H7 (cell line): Measurements from ENCODE around the gene PPP4R2. TPM values are rescaled to one million over a fixed set of nuclear protein-coding genes. Genes with fewer than 3 reads are reported as not detected.

ENCODE experiments used
- DNase-seq: peaks from one replicate; pipeline ENCODE4 v3.0.0; 2012
- H3K27me3 ChIP-seq: 2 replicates; pipeline ENCODE4 v1.6.0; 2011; ENCODE audit warnings: mild to moderate bottlenecking, low read length; ENCODE audit not compliant: control insufficient read depth, insufficient read depth
- H3K36me3 ChIP-seq: replicated peaks from 2 replicates; pipeline ENCODE4 v1.5.1; 2011; ENCODE audit warnings: low read length; ENCODE audit not compliant: control insufficient read depth, insufficient read depth
- H3K4me3 ChIP-seq: 2 replicates; pipeline ENCODE4 v1.5.1; 2011; ENCODE audit warnings: low read depth, mild to moderate bottlenecking, control low read depth, low read length, moderate library complexity; ENCODE audit not compliant: insufficient read depth
- total RNA-seq: library from RNA; depleted of rRNA; stranded (reverse); fragments of >200 nt; shearing (Covaris generic); gene quantifications from 2 replicates; pipeline ENCODE4 v1.2.3, GENCODE V29; 2014

Gene PPP4R2
- total RNA-seq, 1 experiment from 2014 or later = 54.1 TPM

DNA sequence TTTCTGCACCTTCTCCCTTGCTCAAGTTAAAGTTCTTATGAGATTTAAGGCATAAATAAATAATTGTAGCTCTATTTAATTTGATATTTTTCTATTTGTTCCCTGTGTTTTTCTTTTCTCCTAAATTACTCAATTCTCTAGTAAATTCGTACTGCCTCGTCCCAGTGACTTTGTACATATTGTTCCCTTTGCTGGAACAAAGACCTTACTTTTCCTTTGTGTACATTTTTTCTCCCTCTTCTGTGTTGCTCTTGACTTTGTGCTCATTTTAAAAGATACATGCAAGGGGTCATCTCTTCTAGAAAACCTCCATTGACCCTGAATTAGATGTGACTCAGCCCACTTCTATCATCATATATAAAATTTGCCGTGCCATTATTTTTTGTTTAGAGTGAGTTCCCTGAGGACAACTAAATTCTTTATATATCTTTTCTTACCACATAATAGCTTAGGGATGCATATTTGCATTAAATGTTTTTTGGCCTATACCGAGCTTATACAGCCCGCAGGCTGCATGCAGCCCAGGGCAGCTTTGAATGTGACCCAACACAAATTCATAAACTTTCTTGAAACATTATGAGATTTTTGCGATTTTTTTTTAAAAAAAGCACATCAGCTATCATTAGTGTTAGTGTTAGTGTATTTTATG lies 29.6 kb downstream of the PPP4R2 start:
- H3K27me3 ChIP-seq = no peaks in the 10 kb centered on the region
- DNase-seq = no peak
- no peak overlapping the region for H3K4me3 ChIP-seq

DNA sequence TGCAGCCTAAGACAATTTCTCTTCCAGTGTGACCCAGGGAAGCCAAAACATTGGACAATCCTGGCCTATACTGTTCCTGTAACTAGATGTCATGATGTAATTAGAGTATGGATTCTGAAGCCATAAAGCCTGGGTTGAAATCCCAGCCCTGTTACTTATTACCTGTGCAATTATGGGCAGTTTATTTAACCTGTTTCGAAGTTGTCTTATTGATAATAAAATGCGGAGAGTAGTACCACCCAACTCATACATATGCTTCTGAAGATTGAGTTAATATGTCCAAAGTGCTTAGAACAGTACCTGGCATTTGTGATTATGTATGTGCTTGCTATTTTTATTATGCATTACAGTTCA lies 30.1 kb downstream of the PPP4R2 start:
- no peaks in the 10 kb centered on the region for H3K36me3 ChIP-seq
- DNase-seq = no peak
- no peaks in the 10 kb centered on the region for H3K27me3 ChIP-seq
- H3K4me3 ChIP-seq = no peak overlapping the region

More for the DNA sequence above, 29.6 kb downstream of the PPP4R2 start:
- no peaks in the 10 kb centered on the region for H3K36me3 ChIP-seq

- no peaks in the 10 kb centered on the region for H3K36me3 ChIP-seq
- no peaks in the 10 kb centered on the region for H3K27me3 ChIP-seq
- H3K4me3 ChIP-seq = no peak overlapping the region
- no peak for DNase-seq
These were observed 32.2 kb downstream of the PPP4R2 start for GRCh38 chr3:73028803-73029202.

DNA sequence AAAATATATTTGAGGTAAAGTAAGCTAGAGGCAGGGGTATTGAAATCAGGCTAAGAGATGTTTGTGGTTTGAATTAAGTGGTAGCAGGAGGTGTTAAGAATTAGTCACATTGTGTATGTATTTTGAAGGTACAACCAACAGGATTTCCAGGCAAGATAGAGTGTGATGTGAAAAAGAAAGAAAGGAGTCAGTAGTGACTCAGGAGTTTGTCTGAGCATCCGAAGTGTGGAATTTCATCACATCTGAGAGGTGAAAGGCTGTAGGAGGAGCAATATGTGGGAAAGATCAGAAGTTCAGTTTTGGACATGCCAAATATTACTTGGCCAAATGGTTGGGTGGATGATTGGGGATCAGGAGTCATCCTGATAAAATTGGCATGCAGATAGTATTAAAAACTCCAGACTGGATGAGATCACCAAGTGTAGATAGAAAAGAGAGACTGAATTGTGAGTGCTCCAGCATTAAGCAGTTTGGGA lies 32.7 kb downstream of the PPP4R2 start:
- no peak for DNase-seq
- Histone ChIP-seq H3K4me3 (no peak overlapping the region), H3K36me3 (no peaks in the 10 kb centered on the region), H3K27me3 (no peaks in the 10 kb centered on the region)

- no peaks in the 10 kb centered on the region for H3K36me3 ChIP-seq
- H3K27me3 ChIP-seq = no peaks in the 10 kb centered on the region
- H3K4me3 ChIP-seq = no peak overlapping the region
- DNase-seq = no peak
These were observed 33.5 kb downstream of the PPP4R2 start for GRCh38 chr3:73030073-73030597.

DNA sequence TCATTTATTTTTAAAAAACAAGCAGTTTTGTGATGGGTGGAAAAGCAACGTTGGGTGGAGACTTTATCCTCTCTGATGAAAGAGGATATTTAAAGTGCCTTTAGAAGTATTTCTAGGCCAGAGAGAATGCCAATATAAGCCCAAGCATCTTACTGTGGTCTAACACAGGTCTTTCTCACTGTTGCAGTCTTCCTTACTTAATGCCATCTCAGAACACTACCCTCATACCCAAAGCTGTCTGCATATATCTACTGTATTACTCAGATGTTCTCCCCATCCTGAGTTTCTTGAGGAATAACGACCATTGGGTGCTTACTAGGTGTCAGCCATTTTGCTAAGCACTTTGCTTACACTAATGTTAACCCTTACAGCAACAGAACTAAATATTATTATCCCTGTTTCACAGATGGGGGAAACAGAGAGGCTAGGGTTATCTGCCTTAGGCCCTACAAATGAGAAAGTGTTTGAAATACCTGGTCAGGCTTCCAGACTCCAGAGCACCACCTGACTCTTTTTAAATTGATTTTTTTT lies 35.0 kb downstream of the PPP4R2 start:
- Histone ChIP-seq H3K36me3 (no peaks in the 10 kb centered on the region), H3K27me3 (no peaks in the 10 kb centered on the region), H3K4me3 (no peak overlapping the region)
- DNase-seq = no peak

DNA sequence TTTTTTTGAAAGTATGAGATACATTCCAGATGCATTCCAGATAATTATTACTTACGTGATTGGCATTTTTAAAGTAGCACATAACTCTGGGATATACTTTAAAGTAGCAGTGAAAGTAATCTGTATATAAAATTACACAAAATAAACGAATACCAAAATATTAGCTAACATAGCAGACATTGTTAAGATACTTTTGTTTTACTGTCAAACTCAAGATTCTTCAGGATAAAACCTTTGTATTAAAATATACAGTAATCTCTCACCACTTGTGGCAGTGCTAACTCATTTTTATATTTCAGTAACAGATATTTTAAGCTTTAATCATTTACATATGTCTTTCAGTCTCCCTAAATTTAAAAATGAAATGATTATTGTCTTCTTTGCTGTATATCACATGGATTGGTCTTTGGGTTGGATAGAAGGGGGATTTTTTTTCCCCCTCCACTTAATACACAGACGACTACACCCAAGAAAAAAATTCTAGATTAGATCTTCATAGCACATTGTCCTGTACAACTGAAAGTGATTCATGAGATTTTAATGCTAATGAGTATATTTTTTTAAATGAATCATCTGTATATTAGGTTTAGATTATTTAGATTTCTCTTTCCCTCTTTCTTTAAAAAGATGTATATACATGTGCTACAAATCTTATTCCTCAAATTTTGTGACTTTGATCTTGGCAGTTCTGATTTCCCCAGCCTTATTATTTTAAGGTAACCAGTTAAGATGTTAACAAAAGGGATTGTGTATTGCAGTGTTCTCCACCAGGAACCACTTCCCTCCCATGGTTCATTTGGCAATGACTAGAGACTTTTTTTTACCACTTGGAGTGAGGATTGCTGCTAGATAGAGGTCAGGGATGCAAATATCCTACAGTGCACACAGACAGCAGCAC lies 40.3 kb downstream of the PPP4R2 start:
- H3K36me3 ChIP-seq = no peaks in the 10 kb centered on the region
- H3K4me3 ChIP-seq = no peak overlapping the region
- H3K27me3 ChIP-seq = no peaks in the 10 kb centered on the region
- peak; percentile 8 for DNase-seq

DNA sequence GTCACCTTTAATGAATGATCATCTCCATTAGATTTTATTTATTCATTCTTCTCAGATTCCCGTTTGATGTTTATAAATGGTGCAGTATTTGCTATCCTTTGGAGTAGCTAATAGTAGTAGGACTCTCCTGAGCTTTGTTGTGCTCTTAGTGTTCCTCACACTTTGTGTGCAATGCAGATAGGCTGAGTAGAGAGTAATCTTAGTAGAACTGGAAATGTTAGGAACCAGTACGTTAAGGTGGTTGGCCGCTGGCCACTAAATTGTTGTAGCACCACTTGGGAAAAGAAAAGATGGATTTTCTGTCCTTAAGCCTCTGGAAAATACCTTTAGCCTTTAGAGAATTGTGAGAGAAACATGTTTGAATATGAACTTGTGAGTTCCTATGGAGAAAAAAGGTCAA lies 44.9 kb downstream of the PPP4R2 start:
- Histone ChIP-seq H3K36me3 (no peaks in the 10 kb centered on the region), H3K4me3 (no peak overlapping the region), H3K27me3 (no peaks in the 10 kb centered on the region)
- no peak for DNase-seq

DNA sequence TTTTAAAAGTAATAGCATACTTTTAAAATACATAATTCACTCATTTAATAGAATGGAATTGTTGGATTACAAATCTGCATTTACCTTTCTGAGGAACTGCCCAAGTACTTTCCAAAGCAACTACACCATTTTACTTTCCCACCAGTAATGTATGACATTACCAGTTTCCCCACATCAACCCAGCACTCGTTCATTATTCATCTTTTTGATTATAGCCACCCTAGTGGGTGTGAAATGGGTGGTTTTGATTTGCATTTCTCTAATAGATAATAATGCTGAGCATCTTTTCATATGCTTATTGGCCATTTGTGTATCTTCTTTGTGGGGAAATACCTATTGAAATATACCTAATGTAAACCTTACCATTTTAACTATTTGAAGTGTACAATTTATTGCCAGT lies 46.8 kb downstream of the PPP4R2 start:
- Histone ChIP-seq H3K4me3 (no peak overlapping the region), H3K36me3 (no peaks in the 10 kb centered on the region), H3K27me3 (no peaks in the 10 kb centered on the region)
- no peak for DNase-seq

GRCh38 chr3:73045391-73045790 lies 48.8 kb downstream of the PPP4R2 start:
- no peak overlapping the region for H3K4me3 ChIP-seq
- H3K36me3 ChIP-seq = no peaks in the 10 kb centered on the region
- DNase-seq = no peak
- no peaks in the 10 kb centered on the region for H3K27me3 ChIP-seq

DNA sequence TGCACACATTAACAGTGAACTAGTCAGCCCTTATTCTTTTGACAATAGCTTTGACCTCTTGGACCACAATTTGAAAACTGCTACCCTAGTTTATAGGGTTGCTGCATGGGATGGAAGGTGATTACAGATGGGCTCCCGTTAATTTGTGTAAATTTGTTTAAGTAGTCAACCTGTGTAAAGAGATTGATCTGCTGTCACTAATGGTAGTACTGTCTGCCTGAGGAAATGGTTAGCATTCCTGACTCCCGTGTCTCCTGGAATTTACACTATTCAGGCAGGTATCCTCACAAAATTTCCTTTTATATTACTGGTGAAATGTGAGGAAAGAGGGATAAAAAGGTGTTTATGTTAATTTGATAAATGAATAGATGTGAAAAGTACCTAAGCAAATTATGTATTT lies 49.6 kb downstream of the PPP4R2 start:
- H3K36me3 ChIP-seq = no peaks in the 10 kb centered on the region
- no peaks in the 10 kb centered on the region for H3K27me3 ChIP-seq
- no peak overlapping the region for H3K4me3 ChIP-seq
- peak; percentile 8 for DNase-seq

GRCh38 chr3:73049319-73049718 lies 52.7 kb downstream of the PPP4R2 start:
- DNase-seq = no peak
- Histone ChIP-seq H3K27me3 (no peaks in the 10 kb centered on the region), H3K4me3 (no peak overlapping the region), H3K36me3 (no peaks in the 10 kb centered on the region)

DNA sequence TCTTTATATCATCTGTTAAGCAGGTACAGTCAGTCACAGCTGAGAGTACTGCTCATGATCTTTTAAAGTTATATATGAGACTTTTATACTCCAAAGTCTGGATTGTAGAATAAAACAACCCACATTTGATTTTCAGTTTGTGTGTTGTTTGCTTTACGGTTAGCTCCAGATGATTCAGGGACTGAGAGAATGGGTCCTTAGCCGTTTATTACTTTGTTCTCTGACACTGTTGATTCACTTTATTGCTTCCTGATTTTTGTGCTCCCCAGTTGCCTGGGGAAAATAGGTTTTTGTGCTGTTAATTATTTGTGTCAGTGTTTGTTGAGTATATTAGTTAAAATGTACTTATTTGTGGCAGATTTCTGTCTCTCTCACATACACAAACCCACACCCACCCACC lies 56.2 kb downstream of the PPP4R2 start:
- no peak for DNase-seq
- Histone ChIP-seq H3K4me3 (no peak overlapping the region), H3K36me3 (no peaks in the 10 kb centered on the region), H3K27me3 (no peaks in the 10 kb centered on the region)

DNA sequence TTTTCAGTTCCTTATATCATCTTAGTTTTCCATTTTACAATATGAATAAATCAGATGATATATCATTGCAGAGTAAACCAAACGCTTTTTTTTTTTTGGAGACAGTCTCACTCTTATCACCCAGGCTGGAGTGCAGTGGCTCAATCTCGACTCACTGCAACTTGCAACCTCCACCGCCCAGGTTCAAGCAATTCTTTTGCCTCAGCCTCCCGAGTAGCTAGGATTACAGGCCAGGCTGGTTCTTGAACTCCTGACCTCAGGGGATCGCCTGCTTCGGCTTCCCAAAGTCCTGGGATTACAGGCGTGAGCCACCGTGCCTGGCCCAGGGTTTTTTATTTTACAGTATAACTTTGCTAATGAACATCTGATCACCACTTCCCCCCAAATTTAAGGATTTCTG lies 59.0 kb downstream of the PPP4R2 start:
- H3K4me3 ChIP-seq = no peak overlapping the region
- no peak for DNase-seq
- H3K27me3 ChIP-seq = no peaks in the 10 kb centered on the region
- H3K36me3 ChIP-seq = no peaks in the 10 kb centered on the region
